Measurements from ENCODE around the gene KCNQ4. TPM values are rescaled to one million over a fixed set of nuclear protein-coding genes. Genes with fewer than 3 reads are reported as not detected.

KCNQ4 gene
- total RNA-seq, 1 donor from 2014 or later = under 0.01 TPM

DNA sequence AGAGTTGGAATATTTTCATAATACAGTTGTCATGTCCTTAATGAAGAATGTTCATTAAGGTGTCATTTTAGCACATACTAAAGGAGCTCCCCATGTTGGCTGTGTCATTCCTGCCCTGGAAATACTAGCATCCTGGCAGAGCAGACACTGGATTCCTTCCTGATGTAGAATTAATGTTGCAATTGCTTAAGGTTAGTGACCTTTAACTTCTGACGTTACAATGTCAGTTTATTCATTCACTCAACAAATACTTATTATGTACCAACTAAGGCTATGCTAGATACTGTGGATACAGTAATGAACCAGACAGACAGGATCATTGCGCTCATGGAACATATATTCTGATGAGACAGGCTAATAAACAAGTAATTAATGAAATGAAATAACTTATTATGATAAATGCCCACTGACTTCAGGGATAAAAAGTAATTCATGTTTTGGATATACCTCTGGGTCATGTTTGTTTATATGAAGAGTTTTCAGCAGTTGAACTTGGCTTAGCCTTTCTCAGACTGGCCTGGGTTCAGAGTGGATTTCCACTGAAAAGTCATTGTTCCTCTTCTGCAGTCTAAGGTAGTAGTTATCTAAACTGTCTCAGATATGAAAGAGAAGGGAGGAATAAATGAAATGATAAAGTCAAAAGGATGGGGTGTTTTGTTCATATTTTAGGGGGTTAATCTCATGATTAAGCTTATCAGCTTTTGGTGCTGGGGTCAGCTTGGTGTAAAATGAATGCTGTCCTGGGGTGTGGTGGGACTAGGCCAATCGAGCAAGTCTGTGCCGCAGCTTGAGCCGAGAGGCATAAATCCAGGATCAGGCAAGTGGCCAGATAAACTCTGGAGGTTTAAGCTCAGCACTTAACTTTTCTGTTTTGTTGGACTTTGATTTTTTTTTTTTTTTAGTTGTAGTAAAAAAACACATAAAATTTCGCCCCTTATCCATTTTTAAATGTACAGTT lies 43.3 kb upstream of the KCNQ4 start:
- DNase-seq (ENCODE audit: low read depth) (no peak), FAIRE-seq (no peak)
- peaks cover 12% of the 10 kb centered on the region for H3K36me3 ChIP-seq (ENCODE audit: control insufficient read depth, insufficient read depth, low read length)
- no peaks in the 10 kb centered on the region for H3K27me3 ChIP-seq (ENCODE audit: control insufficient read depth, insufficient read depth, low read length)
- TF ChIP-seq, protein P1, sequence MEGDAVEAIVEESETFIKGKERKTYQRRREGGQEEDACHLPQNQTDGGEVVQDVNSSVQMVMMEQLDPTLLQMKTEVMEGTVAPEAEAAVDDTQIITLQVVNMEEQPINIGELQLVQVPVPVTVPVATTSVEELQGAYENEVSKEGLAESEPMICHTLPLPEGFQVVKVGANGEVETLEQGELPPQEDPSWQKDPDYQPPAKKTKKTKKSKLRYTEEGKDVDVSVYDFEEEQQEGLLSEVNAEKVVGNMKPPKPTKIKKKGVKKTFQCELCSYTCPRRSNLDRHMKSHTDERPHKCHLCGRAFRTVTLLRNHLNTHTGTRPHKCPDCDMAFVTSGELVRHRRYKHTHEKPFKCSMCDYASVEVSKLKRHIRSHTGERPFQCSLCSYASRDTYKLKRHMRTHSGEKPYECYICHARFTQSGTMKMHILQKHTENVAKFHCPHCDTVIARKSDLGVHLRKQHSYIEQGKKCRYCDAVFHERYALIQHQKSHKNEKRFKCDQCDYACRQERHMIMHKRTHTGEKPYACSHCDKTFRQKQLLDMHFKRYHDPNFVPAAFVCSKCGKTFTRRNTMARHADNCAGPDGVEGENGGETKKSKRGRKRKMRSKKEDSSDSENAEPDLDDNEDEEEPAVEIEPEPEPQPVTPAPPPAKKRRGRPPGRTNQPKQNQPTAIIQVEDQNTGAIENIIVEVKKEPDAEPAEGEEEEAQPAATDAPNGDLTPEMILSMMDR (IDR thresholded peaks at IDR 0.05; ENCODE audit: insufficient read depth, low read length, severe bottlenecking) = no peak
- H3K4me3 ChIP-seq (ENCODE audit: low read depth, low read length) = no peak overlapping the region

DNA sequence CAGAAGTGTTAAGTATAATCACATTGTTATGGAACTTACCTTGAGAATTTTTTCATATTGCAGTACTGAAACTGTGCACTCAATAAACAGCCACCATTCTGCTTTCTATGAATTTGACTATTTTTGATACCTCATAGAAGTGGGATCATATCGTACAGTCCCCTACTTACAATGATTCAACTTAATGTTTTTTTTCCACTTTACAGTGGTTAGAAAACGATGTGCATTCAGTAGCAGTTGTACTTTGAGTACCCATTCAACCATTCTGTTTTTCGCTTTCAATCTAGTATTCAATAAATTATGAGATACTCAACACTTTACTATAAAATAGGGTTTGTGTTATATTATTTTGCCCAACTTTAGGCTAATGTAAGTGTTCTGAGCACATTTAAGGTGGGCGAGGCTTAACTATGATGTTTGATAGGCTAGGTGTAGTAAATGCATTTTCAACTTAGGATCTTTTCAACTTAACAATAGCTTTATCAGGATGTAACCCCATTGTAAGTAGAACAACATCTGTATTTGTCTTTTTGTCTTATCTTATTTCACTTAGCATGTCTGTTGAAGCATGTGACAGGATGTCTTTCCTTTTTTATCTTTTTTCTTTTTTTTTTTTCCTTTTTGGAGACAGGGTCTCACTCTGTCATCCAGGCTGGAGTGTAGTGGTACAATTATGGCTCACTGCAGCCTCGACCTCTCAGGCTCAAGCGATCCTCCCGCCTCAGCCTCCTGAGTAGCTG lies 42.4 kb upstream of the KCNQ4 start:
- TF ChIP-seq, protein P1 (IDR thresholded peaks at IDR 0.05; ENCODE audit: insufficient read depth, low read length, severe bottlenecking) = no peak
- Histone ChIP-seq H3K4me3 (ENCODE audit: low read depth, low read length) (no peak overlapping the region), H3K36me3 (ENCODE audit: control insufficient read depth, insufficient read depth, low read length) (peaks cover 12% of the 10 kb centered on the region), H3K27me3 (ENCODE audit: control insufficient read depth, insufficient read depth, low read length) (no peaks in the 10 kb centered on the region)
- DNase-seq (ENCODE audit: low read depth) = no peak
- FAIRE-seq = no peak

DNA sequence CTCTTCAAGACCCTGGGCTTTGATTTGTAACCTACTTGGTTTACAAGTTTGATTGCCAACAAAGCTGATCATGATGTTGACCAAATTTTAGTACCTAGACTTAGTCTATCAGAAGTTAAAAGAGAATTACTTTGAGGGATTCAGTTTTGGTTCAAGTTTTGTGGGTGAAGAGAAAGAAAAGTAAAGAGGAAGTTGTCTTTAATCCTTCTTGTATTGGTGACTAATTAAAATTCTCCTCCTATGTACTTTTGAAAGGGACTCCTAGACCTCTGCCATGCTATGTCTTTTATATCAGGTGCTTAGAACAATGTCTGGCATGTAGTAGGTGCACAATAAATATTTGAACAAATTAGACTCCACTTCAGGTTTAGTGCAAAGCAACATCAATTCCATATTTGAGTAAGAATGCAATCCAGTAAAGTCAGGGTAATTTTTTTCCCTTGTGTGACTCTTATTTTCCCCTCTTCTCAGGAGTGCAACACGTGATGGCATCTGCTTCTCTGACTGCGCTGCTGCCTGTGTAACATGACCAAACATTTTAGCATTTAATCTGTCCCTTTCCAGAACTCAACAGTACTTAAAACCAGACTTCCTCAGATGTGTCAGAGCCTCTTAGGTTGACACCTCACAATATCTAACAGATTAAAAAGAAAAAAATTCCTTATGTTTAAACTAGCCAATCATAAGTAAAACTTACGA lies 41.1 kb upstream of the KCNQ4 start:
- TF ChIP-seq, protein P1 (IDR thresholded peaks at IDR 0.05; ENCODE audit: insufficient read depth, low read length, severe bottlenecking) = no peak
- Histone ChIP-seq H3K27me3 (ENCODE audit: control insufficient read depth, insufficient read depth, low read length) (no peaks in the 10 kb centered on the region), H3K36me3 (ENCODE audit: control insufficient read depth, insufficient read depth, low read length) (peaks cover 14% of the 10 kb centered on the region), H3K4me3 (ENCODE audit: low read depth, low read length) (no peak overlapping the region)
- no peak for DNase-seq (ENCODE audit: low read depth)
- FAIRE-seq = no peak

DNA sequence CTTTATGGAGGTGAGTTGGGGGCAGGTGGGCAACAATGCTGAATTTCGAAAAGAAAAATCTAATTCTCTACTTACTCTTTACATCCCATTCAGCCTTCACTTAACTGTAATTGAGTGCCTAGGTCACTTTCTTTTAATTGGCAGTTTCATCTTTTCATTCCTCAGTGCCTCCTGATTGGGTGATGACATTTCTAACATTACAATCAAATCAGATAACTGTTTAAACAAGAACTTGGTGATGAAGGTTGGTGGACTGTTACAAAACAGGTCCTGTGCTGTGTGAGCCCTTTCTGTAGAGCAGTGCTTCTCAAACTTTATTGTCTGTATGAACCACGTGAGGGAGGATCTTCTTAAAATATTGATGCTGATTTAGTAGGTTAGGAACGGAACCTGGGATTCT lies 40.1 kb upstream of the KCNQ4 start:
- TF ChIP-seq, protein P1 (IDR thresholded peaks at IDR 0.05; ENCODE audit: insufficient read depth, low read length, severe bottlenecking) = no peak
- FAIRE-seq (no peak), DNase-seq (ENCODE audit: low read depth) (no peak)
- no peak overlapping the region for H3K4me3 ChIP-seq (ENCODE audit: low read depth, low read length)
- H3K36me3 ChIP-seq (ENCODE audit: control insufficient read depth, insufficient read depth, low read length) = peaks cover 16% of the 10 kb centered on the region
- H3K27me3 ChIP-seq (ENCODE audit: control insufficient read depth, insufficient read depth, low read length) = no peaks in the 10 kb centered on the region

DNA sequence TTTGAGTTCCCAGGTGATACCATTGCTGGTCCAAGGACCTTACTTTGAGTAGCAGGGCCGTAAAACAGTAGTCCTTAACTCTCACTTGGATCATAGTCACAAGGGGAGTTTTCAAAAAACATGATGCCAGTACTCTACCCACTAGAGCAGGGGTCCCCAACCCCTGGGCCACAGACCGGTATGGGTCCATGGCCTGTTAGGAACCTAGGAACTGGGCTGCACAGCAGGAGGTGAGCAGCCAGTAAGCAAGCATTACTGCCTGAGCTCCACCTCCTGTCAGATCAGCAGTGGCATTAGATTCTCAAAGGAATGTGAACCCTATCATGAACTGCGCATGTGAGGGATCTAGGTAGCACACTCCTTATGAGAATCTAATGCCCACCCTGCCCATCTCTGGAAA lies 39.7 kb upstream of the KCNQ4 start:
- FAIRE-seq = no peak
- no peak overlapping the region for H3K4me3 ChIP-seq (ENCODE audit: low read depth, low read length)
- H3K27me3 ChIP-seq (ENCODE audit: control insufficient read depth, insufficient read depth, low read length) = no peaks in the 10 kb centered on the region
- peaks cover 16% of the 10 kb centered on the region for H3K36me3 ChIP-seq (ENCODE audit: control insufficient read depth, insufficient read depth, low read length)
- TF ChIP-seq, protein P1 (IDR thresholded peaks at IDR 0.05; ENCODE audit: insufficient read depth, low read length, severe bottlenecking) = no peak
- DNase-seq (ENCODE audit: low read depth) = no peak

All from bronchial epithelial cell (primary cell).